Muscle layer of colon (tissue), 2 donors: ENCODE measurements around the gene GABRR2.

Experiments used
- H3K27ac ChIP-seq: one replicate; pipeline ENCODE4 v1.7.0; 2013; ENCODE audit warnings: low read depth, mild to moderate bottlenecking, low read length, moderate library complexity
- H3K27me3 ChIP-seq, 2 donors: one replicate each; pipeline ENCODE4 v1.7.0; 2013; ENCODE audit warnings: low read length in 2 of 2, mild to moderate bottlenecking in 2 of 2; ENCODE audit not compliant: insufficient read depth in 2 of 2, control insufficient read depth in 1 of 2
- H3K36me3 ChIP-seq: one replicate; pipeline ENCODE4 v1.7.0; 2013; ENCODE audit warnings: mild to moderate bottlenecking, low read length; ENCODE audit not compliant: insufficient read depth
- H3K4me1 ChIP-seq: one replicate; pipeline ENCODE4 v1.7.0; 2013; ENCODE audit warnings: mild to moderate bottlenecking, low read length; ENCODE audit not compliant: insufficient read depth
- H3K4me3 ChIP-seq, 2 donors: one replicate each; pipeline ENCODE4 v1.7.0; 2013; ENCODE audit warnings: low read length in 2 of 2, low read depth in 1 of 2, mild to moderate bottlenecking in 1 of 2, moderate library complexity in 1 of 2
- H3K9ac ChIP-seq: one replicate; pipeline ENCODE4 v1.7.0; 2013; ENCODE audit warnings: low read length
- H3K9me3 ChIP-seq: one replicate; pipeline ENCODE4 v1.7.0; 2013; ENCODE audit warnings: mild to moderate bottlenecking, low read length
- donor health status: abdominal sarcoma.
- donor health status: Adenocarcinoma of cecum.

Gene GABRR2

DNA sequence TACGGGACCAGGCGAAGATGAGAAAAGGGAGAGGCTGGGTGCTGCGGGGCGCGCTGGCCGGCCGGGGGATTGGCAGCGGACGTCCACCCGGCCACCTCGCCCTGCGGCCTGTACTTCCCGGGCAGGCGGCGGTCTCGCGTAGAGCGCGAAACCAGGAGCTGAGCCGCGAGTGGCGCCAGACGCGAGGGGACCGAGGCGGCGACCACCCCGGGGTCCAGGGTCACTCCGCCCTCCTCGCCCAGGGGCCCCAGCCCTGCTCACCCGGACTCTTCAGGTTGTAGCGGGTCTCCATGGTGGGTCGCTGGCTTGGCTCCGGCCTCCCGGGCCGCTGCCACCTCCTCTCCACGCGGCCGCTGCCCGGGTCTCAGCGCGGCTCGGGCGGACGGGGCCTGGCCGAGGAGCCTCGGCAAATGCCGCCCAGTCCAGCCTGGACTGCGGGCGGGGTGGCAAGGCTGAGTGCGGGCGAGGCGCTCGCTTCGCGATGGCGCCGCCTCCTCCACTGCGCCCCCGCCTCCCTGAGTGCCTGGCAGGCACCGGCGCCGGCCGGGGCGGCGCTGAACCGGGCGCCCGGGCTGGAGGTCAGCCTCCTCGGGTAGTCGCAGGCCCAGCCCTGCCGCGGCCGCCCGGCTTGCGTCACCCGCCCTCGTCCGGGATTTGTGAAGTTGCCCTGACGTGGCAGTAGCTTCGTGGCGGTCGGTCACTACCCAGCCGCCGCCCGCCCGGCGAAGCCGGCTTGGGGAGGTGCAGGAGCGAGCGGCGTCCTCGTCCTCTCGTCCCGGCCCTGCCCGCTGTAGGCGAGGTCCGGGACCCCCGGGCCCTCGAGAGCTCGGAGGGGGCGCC, 37.4 kb upstream of the GABRR2 start, which contains the start of gene UBE2J1:
Gene UBE2J1 (minus strand): TSS at position 445 of the 840 bp plus-strand sequence. CDS start 153 bp downstream, at position 292.
- Histone ChIP-seq H3K27me3 (no peaks in the 10 kb centered on the region), H3K9ac (peak within 1 kb of the TSS; percentile 74), H3K27ac (peak within 1 kb of the TSS; percentile 97), H3K4me1 (peaks cover 39% of the 10 kb centered on the region), H3K36me3 (no peaks in the 10 kb centered on the region), H3K9me3 (no peaks in the 10 kb centered on the region), H3K4me3 (peak within 1 kb of the TSS; percentile 78)

DNA sequence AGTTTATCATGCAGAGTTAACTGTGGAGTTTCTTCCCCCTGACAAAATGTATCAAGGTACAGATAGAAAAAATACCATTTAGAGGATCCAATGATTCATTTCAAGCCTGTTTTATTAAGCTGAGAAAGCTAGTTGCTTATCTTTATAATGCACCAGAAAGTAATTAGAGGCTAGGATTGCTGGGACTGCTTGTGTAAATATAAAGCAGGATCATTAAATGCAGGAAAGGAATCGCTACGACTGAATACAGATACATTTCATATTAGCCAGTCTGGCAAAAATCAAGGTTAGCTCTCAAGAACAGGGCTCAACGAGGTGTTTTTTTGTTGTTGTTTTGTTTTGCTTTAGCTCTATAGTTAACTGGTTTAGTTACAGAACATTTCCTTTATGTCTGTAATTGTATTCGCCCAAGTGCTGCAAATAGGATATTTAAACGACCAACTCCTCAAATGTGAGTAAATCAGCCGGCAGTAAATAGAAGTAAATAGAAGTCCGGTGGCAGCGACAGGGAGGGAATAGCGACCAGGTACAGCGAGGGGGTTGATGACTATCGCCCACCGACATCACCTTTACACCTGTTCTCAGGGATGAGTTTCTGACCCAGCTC, 36.7 kb upstream of the GABRR2 start:
- H3K27ac ChIP-seq = peak overlapping the region; percentile 97
- peak overlapping the region; percentile 78 for H3K4me3 ChIP-seq
- no peaks in the 10 kb centered on the region for H3K36me3 ChIP-seq
- peaks cover 41% of the 10 kb centered on the region for H3K4me1 ChIP-seq
- H3K27me3 ChIP-seq = no peaks in the 10 kb centered on the region
- H3K9me3 ChIP-seq = no peaks in the 10 kb centered on the region
- H3K9ac ChIP-seq = peak overlapping the region; percentile 74

DNA sequence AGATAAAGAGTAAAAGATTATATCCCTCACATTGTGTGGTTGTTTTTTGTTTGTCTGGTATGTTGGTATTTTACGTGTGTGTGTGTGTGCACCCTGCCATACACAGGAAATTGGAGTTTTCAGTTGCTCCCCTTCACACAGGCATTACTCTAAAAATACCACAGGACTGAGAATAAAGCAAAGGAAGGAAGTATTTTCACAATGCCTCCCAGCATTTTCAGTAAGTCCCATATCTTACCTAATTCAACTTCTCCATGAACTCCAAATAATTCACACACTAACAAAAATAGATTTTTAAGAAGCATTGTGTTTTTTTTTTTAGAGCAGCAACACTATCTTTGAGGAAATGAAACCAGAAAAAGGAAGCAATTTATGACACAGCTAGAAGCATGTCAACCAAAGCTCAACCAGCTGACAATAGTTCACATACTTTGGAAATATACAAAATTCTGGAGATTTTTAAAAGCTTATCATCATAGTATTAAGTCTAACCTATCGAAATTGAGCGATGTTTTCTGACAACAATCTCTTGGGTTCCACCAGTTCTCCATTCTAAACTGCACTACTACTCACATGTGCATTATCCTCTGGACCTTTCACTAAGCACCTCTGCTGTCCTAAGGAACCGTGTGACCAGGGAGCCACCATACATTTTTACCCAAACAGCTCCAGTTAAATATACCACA, 35.3 kb upstream of the GABRR2 start:
- Histone ChIP-seq H3K9me3 (no peaks in the 10 kb centered on the region), H3K4me3 (no peak overlapping the region), H3K9ac (no peak overlapping the region), H3K36me3 (no peaks in the 10 kb centered on the region), H3K27me3 (no peaks in the 10 kb centered on the region), H3K27ac (no peak overlapping the region), H3K4me1 (peaks cover 41% of the 10 kb centered on the region)

DNA sequence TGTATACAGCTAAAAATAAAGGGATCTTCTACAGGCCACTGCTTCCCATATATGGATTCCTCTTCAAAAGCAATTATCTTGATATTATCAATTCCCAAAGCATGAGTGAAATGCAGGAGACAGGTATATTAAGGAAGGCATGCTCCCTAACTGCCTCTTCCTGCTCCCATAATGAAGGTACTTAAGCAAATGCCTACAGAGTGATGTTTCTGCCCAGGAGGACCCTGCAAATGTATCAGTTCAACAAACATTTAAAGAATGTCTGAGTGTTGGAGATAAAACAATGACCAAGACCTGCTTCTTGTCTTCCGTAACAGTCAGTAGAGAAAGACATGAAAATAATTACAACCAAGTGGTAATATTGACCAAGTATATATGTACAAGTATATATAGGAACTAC, 33.3 kb upstream of the GABRR2 start:
- no peaks in the 10 kb centered on the region for H3K9me3 ChIP-seq
- no peak overlapping the region for H3K27ac ChIP-seq
- peaks cover 41% of the 10 kb centered on the region for H3K4me1 ChIP-seq
- H3K9ac ChIP-seq = no peak overlapping the region
- H3K27me3 ChIP-seq = no peaks in the 10 kb centered on the region
- no peak overlapping the region for H3K4me3 ChIP-seq
- H3K36me3 ChIP-seq = no peaks in the 10 kb centered on the region

DNA sequence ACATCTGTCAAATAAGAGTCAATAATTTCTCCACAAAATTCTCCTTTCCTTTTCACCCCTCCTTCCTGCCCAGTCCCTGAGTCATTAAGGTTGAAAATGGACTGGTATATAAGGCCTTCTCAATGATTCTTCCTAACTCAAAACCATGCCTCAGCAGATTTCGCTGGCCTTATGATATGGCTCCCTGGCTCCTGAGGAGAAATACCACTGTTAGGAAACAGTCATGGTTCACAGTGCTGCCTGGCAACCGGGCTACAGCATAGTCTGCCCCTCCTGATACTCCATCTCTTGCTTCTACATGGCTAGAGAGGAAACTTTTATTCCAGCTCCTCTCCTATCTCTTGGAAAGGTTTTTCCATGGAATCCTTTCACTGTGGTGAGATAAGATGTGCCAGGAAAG, 32.7 kb upstream of the GABRR2 start:
- H3K36me3 ChIP-seq = no peaks in the 10 kb centered on the region
- H3K9ac ChIP-seq = no peak overlapping the region
- no peaks in the 10 kb centered on the region for H3K9me3 ChIP-seq
- no peak overlapping the region for H3K27ac ChIP-seq
- H3K4me3 ChIP-seq = no peak overlapping the region
- peaks cover 41% of the 10 kb centered on the region for H3K4me1 ChIP-seq
- H3K27me3 ChIP-seq = no peaks in the 10 kb centered on the region

DNA sequence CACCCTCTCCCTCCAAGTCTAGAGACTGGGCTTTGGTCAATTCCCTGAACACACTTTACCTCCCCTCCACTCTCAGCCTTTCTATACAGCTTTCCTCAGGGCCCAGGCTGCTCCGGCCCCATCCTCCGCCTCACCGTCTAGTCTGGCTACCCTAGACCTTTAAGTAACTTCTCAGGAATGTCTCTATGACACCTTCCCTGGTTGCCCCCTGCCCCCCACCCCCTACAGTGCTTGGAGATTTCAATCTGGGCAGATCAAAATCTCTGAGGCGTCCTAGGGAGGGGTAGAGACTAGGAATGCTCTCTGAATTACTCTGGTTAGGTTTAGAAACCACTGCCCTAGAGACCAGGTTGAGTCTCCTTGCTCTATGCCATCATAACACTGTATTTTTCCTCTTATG, 31.3 kb upstream of the GABRR2 start:
- Histone ChIP-seq H3K36me3 (peaks cover 8% of the 10 kb centered on the region), H3K4me1 (peaks cover 39% of the 10 kb centered on the region), H3K27ac (no peak overlapping the region), H3K27me3 (no peaks in the 10 kb centered on the region), H3K4me3 (no peak overlapping the region), H3K9me3 (no peaks in the 10 kb centered on the region), H3K9ac (no peak overlapping the region)

DNA sequence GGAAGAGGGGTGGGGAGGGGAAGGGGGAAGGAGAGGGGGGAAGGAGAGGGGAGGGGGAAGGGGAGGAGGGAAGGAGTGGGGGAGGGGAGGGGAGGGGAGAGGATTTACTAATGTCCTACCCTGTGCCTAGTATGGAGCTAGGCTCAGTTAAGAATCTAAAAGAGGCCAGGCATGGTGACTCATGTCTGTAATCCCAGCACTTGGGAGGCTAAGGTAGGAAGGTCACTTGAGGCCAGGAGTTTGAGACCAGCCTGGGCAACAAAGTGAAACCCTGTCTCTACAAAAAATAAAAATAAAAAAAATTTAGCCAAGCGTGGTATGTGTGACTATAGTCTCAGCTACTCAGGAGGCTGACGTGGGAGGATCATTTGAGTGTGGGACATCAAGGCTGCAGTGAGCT, 24.5 kb upstream of the GABRR2 start:
- Histone ChIP-seq H3K27ac (no peak overlapping the region), H3K4me1 (no peaks in the 10 kb centered on the region), H3K27me3 (no peaks in the 10 kb centered on the region), H3K36me3 (peaks cover 38% of the 10 kb centered on the region), H3K9ac (no peak overlapping the region), H3K4me3 (no peak overlapping the region), H3K9me3 (no peaks in the 10 kb centered on the region)

DNA sequence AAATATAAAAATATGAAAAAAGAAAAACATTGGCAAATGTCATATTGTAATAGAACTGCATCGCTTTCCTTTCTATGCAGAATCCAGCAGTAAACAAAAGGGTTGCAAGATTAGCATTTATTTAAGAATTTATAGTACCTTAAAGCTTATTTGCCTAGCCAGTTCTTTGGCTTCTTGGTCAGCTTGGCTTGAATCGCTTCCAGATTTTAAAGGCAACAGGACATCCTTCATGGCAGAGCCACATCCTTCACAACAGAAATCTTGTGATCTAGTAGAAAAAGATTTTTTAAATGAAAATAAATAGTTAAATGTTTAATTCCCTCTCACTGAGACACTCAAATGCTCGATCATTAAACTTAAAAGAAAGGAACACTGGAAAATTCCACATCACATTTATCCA, 20.1 kb upstream of the GABRR2 start:
- H3K4me3 ChIP-seq = no peak overlapping the region
- H3K9me3 ChIP-seq = no peaks in the 10 kb centered on the region
- no peaks in the 10 kb centered on the region for H3K4me1 ChIP-seq
- no peak overlapping the region for H3K9ac ChIP-seq
- H3K36me3 ChIP-seq = peaks cover 39% of the 10 kb centered on the region
- no peak overlapping the region for H3K27ac ChIP-seq
- no peaks in the 10 kb centered on the region for H3K27me3 ChIP-seq

DNA sequence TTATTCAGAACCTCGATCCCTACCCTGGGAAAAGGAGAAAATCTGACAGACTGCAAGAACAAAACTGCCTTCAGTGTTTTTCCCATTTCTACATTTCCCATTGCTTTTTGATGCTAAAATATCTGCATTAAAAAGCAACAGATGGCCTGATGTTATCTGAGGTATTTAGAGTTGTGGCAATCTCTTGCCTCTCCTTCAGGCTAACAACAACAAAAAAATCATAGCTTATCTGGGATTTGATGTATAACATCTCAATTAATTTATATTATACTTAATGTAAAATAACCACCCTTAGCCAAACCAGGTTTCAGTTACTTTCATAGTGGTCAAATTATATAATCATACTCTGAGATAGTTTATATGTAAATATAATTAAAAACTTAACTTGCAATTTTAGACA, 15.8 kb upstream of the GABRR2 start:
- H3K4me1 ChIP-seq = no peaks in the 10 kb centered on the region
- H3K27ac ChIP-seq = no peak overlapping the region
- no peaks in the 10 kb centered on the region for H3K27me3 ChIP-seq
- no peak overlapping the region for H3K4me3 ChIP-seq
- H3K36me3 ChIP-seq = peaks cover 45% of the 10 kb centered on the region
- no peak overlapping the region for H3K9ac ChIP-seq
- H3K9me3 ChIP-seq = no peaks in the 10 kb centered on the region

DNA sequence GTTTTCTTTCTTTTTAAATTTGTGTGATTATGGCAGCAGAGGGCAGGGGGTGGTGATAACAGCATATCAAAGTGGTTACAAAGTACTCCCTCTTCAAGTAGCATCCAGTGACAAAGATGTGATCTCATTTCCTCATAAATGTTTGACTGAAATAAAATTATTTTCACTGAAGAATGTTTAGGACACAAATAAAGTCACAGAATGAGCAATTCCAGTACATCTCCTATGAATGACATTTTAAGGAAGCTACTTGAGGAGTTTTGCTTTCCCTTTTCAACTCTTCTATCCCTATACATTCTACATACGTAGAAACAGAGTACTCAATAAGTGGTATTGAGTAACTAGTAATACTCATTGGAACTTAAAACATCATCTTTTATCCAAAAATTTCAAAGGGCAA, 13.9 kb upstream of the GABRR2 start:
- Histone ChIP-seq H3K36me3 (peaks cover 45% of the 10 kb centered on the region), H3K27ac (no peak overlapping the region), H3K9ac (no peak overlapping the region), H3K4me1 (no peaks in the 10 kb centered on the region), H3K9me3 (no peaks in the 10 kb centered on the region), H3K4me3 (no peak overlapping the region), H3K27me3 (no peaks in the 10 kb centered on the region)

DNA sequence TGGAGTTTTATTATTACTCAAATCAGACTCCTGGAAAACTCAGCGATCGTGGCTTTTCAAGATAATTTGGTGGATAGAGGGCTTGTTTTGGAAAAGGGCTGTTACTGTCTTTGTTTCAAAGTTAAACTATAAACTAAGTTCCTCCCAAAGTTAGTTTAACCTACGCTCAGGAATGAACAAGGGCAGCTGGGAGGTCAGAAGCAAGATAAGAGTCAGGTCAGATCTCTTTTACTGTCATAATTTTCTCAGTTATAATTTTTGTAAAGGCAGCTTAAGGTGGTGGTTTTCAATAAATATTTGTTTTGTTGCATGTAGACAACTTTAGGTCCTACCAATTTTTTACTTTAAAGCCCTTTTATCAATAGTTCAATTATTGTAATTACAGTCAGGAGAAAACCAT, 9.2 kb upstream of the GABRR2 start:
- Histone ChIP-seq H3K27ac (no peak overlapping the region), H3K9me3 (no peaks in the 10 kb centered on the region), H3K9ac (no peak overlapping the region), H3K36me3 (peaks cover 20% of the 10 kb centered on the region), H3K4me1 (no peaks in the 10 kb centered on the region), H3K27me3 (no peaks in the 10 kb centered on the region), H3K4me3 (no peak overlapping the region)
